ENCODE data around the gene RAD9A.
A peak's percentile ranks its signal among the peaks of the same experiment; 100 is the strongest.

Gene RAD9A
- 1.9 to 23.2 (median 8.1) reads per million in 18 experiments for total RNA-seq

- peak; percentile 92 to 95 for DNase-seq
Measured at GRCh38 chr11:67391304-67392182, at the start of gene RAD9A. Gene RAD9A, plus strand, starts transcription at chr11:67391986. Its CDS starts 59 bp downstream, at chr11:67392045.

- DNase-seq: peak in 1 of 2 donors; percentile 55
Measured at GRCh38 chr11:67344264-67344663, 47.5 kb upstream of the RAD9A start.

GRCh38 chr11:67345247-67345919, 46.4 kb upstream of the RAD9A start:
- DNase-seq: no peak

GRCh38 chr11:67345920-67346819, 45.6 kb upstream of the RAD9A start:
- DNase-seq: peak; percentile 41 to 48

- DNase-seq: no peak
Measured at GRCh38 chr11:67347964-67348749, 43.6 kb upstream of the RAD9A start.

GRCh38 chr11:67349036-67349435, 42.8 kb upstream of the RAD9A start:
- DNase-seq: no peak

- DNase-seq: no peak
Measured at GRCh38 chr11:67349457-67349856, 42.3 kb upstream of the RAD9A start.

GRCh38 chr11:67349928-67350465, 41.8 kb upstream of the RAD9A start:
- DNase-seq: no peak

GRCh38 chr11:67351275-67352005, 40.3 kb upstream of the RAD9A start:
- DNase-seq: peak; percentile 78 to 85

GRCh38 chr11:67352546-67353316, 39.1 kb upstream of the RAD9A start:
- peak; percentile 60 to 69 for DNase-seq

GRCh38 chr11:67353317-67354074, 38.3 kb upstream of the RAD9A start, which contains the start of gene POLD4:
Gene POLD4, minus strand, starts transcription at chr11:67353546. Its CDS starts 147 bp downstream, at chr11:67353399.
- peak; percentile 98 for DNase-seq

- DNase-seq: peak; percentile 78 to 90
Measured at GRCh38 chr11:67354075-67355022, 37.4 kb upstream of the RAD9A start.

- no peak for DNase-seq
Measured at GRCh38 chr11:67355023-67355793, 36.6 kb upstream of the RAD9A start.

- DNase-seq: no peak
Measured at GRCh38 chr11:67355794-67356386, 35.9 kb upstream of the RAD9A start.

GRCh38 chr11:67356387-67356863, 35.4 kb upstream of the RAD9A start:
- no peak for DNase-seq

- DNase-seq: peak; percentile 95 to 96
Measured at GRCh38 chr11:67356864-67357561, 34.8 kb upstream of the RAD9A start.
